Smooth muscle cell of the umbilical artery (primary cell): Measurements from ENCODE around the gene RGL1. TPM values are rescaled to one million over a fixed set of nuclear protein-coding genes. Genes with fewer than 3 reads are reported as not detected.

Experiments
- total RNA-seq: library from RNA; depleted of rRNA; stranded (reverse); fragments of >200 nt; gene quantifications from 2 replicates; pipeline ENCODE4 v1.2.3, GENCODE V29; 2014

Gene RGL1
- 19.4 and 33.9 TPM in 2 replicates for total RNA-seq

DNA sequence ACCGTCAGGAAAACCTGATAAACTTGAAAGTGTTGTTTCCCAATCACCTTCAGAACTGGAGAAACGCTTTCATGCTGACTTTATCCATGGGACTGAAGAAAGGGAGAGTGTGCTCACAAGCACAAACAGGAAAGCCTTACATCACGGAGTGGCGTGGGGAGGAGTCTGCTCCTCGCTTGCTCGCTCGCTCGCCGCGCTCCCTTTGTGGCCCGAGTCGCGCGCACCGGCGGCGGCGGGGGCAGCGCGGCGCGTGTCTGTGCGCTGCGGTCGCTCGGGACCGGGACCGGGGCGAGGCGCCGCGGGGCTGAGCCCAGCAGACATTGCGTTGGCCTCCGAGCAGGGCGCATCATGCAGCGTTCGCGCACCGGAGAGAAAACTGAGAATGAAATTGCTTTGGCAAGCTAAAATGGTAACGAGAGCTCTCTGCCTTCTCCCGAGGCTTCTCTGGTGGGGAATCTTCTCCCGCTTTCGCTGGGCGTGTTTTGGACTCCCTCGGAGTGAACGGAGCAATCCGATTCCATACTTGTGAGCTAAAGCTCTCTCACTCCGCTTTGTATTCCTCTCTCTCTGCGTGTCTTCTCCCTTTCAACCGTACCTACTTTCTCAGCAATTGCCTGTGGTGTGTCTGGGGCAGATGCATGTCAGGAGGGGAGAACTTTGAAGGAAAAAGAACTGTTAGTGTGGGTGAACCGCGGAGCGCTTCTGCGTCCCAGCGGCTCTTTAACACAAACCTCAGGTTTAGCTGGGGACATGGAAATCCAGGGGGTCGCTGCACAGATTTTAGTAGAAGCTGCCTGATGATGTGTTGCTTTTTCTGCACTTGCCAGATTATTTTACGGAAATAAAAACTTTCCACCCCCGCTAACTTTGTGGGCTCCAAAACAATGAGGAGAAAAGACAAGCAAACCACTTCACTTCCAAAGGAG is at the start of gene RGL1:
TSS of gene RGL1 (plus strand) at position 205 of the 926 bp plus-strand sequence. CDS start at position 383, 178 bp downstream.

Other genes starting within 250 kb of the RGL1 start
- not detected in 2 replicates for gene NCF2, start 214.7 kb upstream of the RGL1 start, total RNA-seq
- 212 and 236 TPM in 2 replicates for gene ARPC5, start 169.3 kb upstream of the RGL1 start, total RNA-seq
- not detected in 2 replicates for gene APOBEC4, start 151.8 kb upstream of the RGL1 start, total RNA-seq
- 0.59 and 3.7 TPM in 2 replicates for gene COLGALT2, start 232.6 kb downstream of the RGL1 start, total RNA-seq
- 32.4 and 37.4 TPM in 2 replicates for gene TSEN15, start 246.6 kb downstream of the RGL1 start, total RNA-seq